GM23338 (cell line): ENCODE data around the gene TPR. TPM values are rescaled to one million over a fixed set of nuclear protein-coding genes. Genes with fewer than 3 reads are reported as not detected.

ENCODE experiments used
- ATAC-seq: fragments of 200-7000 bp; cut with Tn5 transposase; 3 replicates; pipeline ENCODE4 v1.9.1; 2020
- DNase-seq: peaks from one replicate; pipeline ENCODE4 v3.0.0-alpha.2; 2015; ENCODE audit warnings: low spot score
- H2AFZ ChIP-seq: fragments of 200-600 bp; sonication (generic); 2 replicates; pipeline ENCODE4 v1.8.0; 2016; ENCODE audit warnings: antibody characterized with exemption, mild to moderate bottlenecking, moderate library complexity
- H3F3A ChIP-seq: fragments of 200-600 bp; sonication (generic); replicated peaks from 2 replicates; pipeline ENCODE4 v1.8.0; 2017; ENCODE audit warnings: antibody characterized with exemption, mixed run types, low read depth
- H3K27ac ChIP-seq: fragments of 200-600 bp; sonication (generic); 2 replicates; pipeline ENCODE4 v1.6.1; 2016; ENCODE audit warnings: low read depth
- H3K27me3 ChIP-seq: fragments of 200-600 bp; sonication (generic); 2 replicates; pipeline ENCODE4 v1.8.0; 2016; ENCODE audit warnings: mild to moderate bottlenecking, mixed run types, moderate library complexity; ENCODE audit not compliant: insufficient read depth
- H3K36me3 ChIP-seq: fragments of 200-600 bp; sonication (generic); 2 replicates; pipeline ENCODE4 v1.8.0; 2016; ENCODE audit warnings: mild to moderate bottlenecking; ENCODE audit not compliant: insufficient read depth
- H3K4me1 ChIP-seq: fragments of 200-600 bp; sonication (generic); 2 replicates; pipeline ENCODE4 v1.8.0; 2016; ENCODE audit warnings: mild to moderate bottlenecking, moderate library complexity; ENCODE audit not compliant: insufficient read depth
- H3K4me2 ChIP-seq: fragments of 200-600 bp; sonication (generic); 2 replicates; pipeline ENCODE4 v1.7.1; 2017; ENCODE audit warnings: mixed run types
- H3K4me3 ChIP-seq: fragments of 200-600 bp; sonication (generic); 2 replicates; pipeline ENCODE4 v1.6.1; 2016; ENCODE audit warnings: mixed run types
- H3K79me2 ChIP-seq: fragments of 200-600 bp; sonication (generic); replicated peaks from 2 replicates; pipeline ENCODE4 v1.8.0; 2017; ENCODE audit warnings: mild to moderate bottlenecking; ENCODE audit not compliant: insufficient read depth
- H3K9me2 ChIP-seq: fragments of 200-600 bp; sonication (generic); 2 replicates; pipeline ENCODE4 v1.8.0; 2017; ENCODE audit not compliant: insufficient read depth
- H4K20me1 ChIP-seq: fragments of 200-600 bp; sonication (generic); replicated peaks from 2 replicates; pipeline ENCODE4 v1.8.0; 2017; ENCODE audit warnings: mild to moderate bottlenecking; ENCODE audit not compliant: insufficient read depth
- H3K27ac Mint-ChIP-seq: 2 replicates; pipeline ENCODE4 v1.8.0; 2020; ENCODE audit warnings: inconsistent platforms, mild to moderate bottlenecking, moderate library complexity, mixed read lengths
- H3K27me3 Mint-ChIP-seq: 3 replicates; pipeline ENCODE4 v1.8.0; 2022; ENCODE audit warnings: low read depth, mild to moderate bottlenecking, moderate library complexity, mixed read lengths, inconsistent platforms; ENCODE audit not compliant: insufficient read depth, poor library complexity
- H3K36me3 Mint-ChIP-seq: 3 replicates; pipeline ENCODE4 v1.8.0; 2021; ENCODE audit warnings: low read depth, mild to moderate bottlenecking, inconsistent platforms, moderate library complexity, mixed read lengths
- H3K4me1 Mint-ChIP-seq: 3 replicates; pipeline ENCODE4 v1.8.0; 2020; ENCODE audit warnings: mild to moderate bottlenecking, inconsistent platforms, mixed read lengths
- H3K4me3 Mint-ChIP-seq: 3 replicates; pipeline ENCODE4 v1.8.0; 2021; ENCODE audit warnings: moderate library complexity, mild to moderate bottlenecking, inconsistent platforms, mixed read lengths
- H3K9me3 Mint-ChIP-seq: 3 replicates; pipeline ENCODE4 v1.8.0; 2020; ENCODE audit warnings: moderate library complexity, mild to moderate bottlenecking, inconsistent platforms, mixed read lengths
- CREB1 ChIP-seq: fragments of 250-450 bp; sonication (Bioruptor Pico); IDR thresholded peaks from 2 replicates; pipeline ENCODE4 v1.5.0; 2020; ENCODE audit warnings: low read depth, mild to moderate bottlenecking, moderate library complexity
- CTCF ChIP-seq, 2 experiments: fragments of 200-600 bp in 1 of 2; sonication (generic) in 1 of 2; conservative IDR thresholded peaks; 2 replicates each; pipeline versions ENCODE4 v1.5.1 to v1.6.1; 2016 to 2017; ENCODE audit warnings: antibody characterized with exemption in 2 of 2, low read depth in 2 of 2, mild to moderate bottlenecking in 2 of 2, moderate library complexity in 1 of 2
- ETS1 ChIP-seq: IDR thresholded peaks from 2 replicates; pipeline ENCODE4 v1.6.1; 2016; ENCODE audit warnings: antibody characterized with exemption
- EZH2 ChIP-seq: fragments of 200-600 bp; sonication (generic); IDR thresholded peaks from one replicate; pipeline ENCODE4 v1.8.0; 2017; ENCODE audit warnings: antibody characterized with exemption, mild to moderate bottlenecking, low read depth; ENCODE audit not compliant: unreplicated experiment
- EZH2phosphoT487 ChIP-seq: fragments of 200-600 bp; sonication (generic); IDR thresholded peaks from one replicate; pipeline ENCODE4 v1.8.1; 2018; ENCODE audit warnings: antibody characterized with exemption; ENCODE audit not compliant: unreplicated experiment
- JUNB ChIP-seq: IDR thresholded peaks from one replicate; pipeline ENCODE4 v1.6.1; 2016; ENCODE audit warnings: antibody characterized with exemption; ENCODE audit not compliant: unreplicated experiment
- NANOG ChIP-seq: IDR thresholded peaks from 2 replicates; pipeline ENCODE4 v1.6.1; 2016; ENCODE audit warnings: antibody characterized with exemption, borderline replicate concordance
- POLR2AphosphoS5 ChIP-seq: IDR thresholded peaks from 2 replicates; pipeline ENCODE4 v1.6.1; 2016; ENCODE audit warnings: antibody characterized with exemption, low read depth
- REST ChIP-seq: IDR thresholded peaks from one replicate; pipeline ENCODE4 v1.6.1; 2018; ENCODE audit warnings: antibody characterized with exemption; ENCODE audit not compliant: unreplicated experiment
- STAT1 ChIP-seq: IDR thresholded peaks from one replicate; pipeline ENCODE4 v1.6.1; 2016; ENCODE audit warnings: antibody characterized with exemption; ENCODE audit not compliant: unreplicated experiment
- ZNF114 ChIP-seq: fragments of 250-450 bp; sonication (Bioruptor Pico); IDR thresholded peaks from 2 replicates; pipeline ENCODE4 v1.5.0; 2020; ENCODE audit warnings: mild to moderate bottlenecking, moderate library complexity
- ZNF331 ChIP-seq: fragments of 250-450 bp; sonication (Bioruptor Pico); IDR thresholded peaks from 2 replicates; pipeline ENCODE4 v1.5.0; 2020; ENCODE audit warnings: low read depth, mild to moderate bottlenecking, moderate library complexity
- ZNF462 ChIP-seq: fragments of 250-450 bp; sonication (Bioruptor Pico); IDR thresholded peaks from 2 replicates; pipeline ENCODE4 v1.5.0; 2020; ENCODE audit warnings: mild to moderate bottlenecking, moderate library complexity
- polyA plus RNA-seq: library from polyadenylated mRNA; unstranded; fragments of >200 nt; fragmentation: Nextera tagmentation; extraction: Ambion mirVana; gene quantifications from 2 replicates; pipeline ENCODE4 v1.2.1, GENCODE V29; 2016
- total RNA-seq: library from RNA; depleted of rRNA; stranded (reverse); fragments of >200 nt; shearing (Covaris generic); gene quantifications from 2 replicates; pipeline ENCODE4 v1.2.3, GENCODE V29; 2014

Gene TPR
- total and polyA plus RNA-seq, 2 experiments from 2014 or later, result 108 to 220 TPM

GRCh38 chr1:186420311-186420710 is 45.3 kb upstream of the TPR start:
- Histone ChIP-seq H3F3A (no peaks in the 10 kb centered on the region), H3K4me1 (no peaks in the 10 kb centered on the region)

More at GRCh38 chr1:186420311-186420710, 45.3 kb upstream of the TPR start:
- no peaks in the 10 kb centered on the region for H3K9me3 Mint-ChIP-seq
- DNase-seq (no peak), ATAC-seq (no peak)
- H3K27ac ChIP-seq, result no peak overlapping the region
- H3K36me3 ChIP-seq, result 0 out of 2 replicates have a peak, but pooled peaks cover 5% of the 10 kb centered on the region
- peaks cover 7% of the 10 kb centered on the region; the same call in 1 of the 3 replicates for H3K36me3 Mint-ChIP-seq
- H3K4me3 ChIP-seq, result no peak overlapping the region
- H3K4me3 Mint-ChIP-seq, result no peak overlapping the region
- no peak overlapping the region for H3K27ac Mint-ChIP-seq
- TF ChIP-seq REST (no peak), EZH2phosphoT487 (no peak), EZH2 (no peak), ZNF114 (no peak), NANOG (no peak), JUNB (no peak), CTCF (conservative IDR thresholded peaks at IDR 0.05; ENCODE audit: low read depth in 2 of 2) (no peak), ETS1 (no peak), POLR2AphosphoS5 (no peak), ZNF331 (CRISPR knock-in tag) (no peak), CREB1 (CRISPR knock-in tag) (no peak), ZNF462 (no peak), STAT1 (no peak)
- no peaks in the 10 kb centered on the region for H4K20me1 ChIP-seq
- no peaks in the 10 kb centered on the region for H3K79me2 ChIP-seq
- H2AFZ ChIP-seq, result no peak overlapping the region
- H3K4me2 ChIP-seq, result no peak overlapping the region
- no peaks in the 10 kb centered on the region; the same call in 1 of the 2 replicates for H3K9me2 ChIP-seq
- H3K27me3 Mint-ChIP-seq, result peaks cover 4% of the 10 kb centered on the region
- H3K27me3 ChIP-seq, result no peaks in the 10 kb centered on the region
- no peaks in the 10 kb centered on the region for H3K4me1 Mint-ChIP-seq
